ENCODE data around the gene P3H3. TPM values are rescaled to one million over a fixed set of nuclear protein-coding genes. Genes with fewer than 3 reads are reported as not detected.
"Not testable (repeated sequence)": the region's sequence is repeated elsewhere in the genome, so short reads cannot be mapped to it uniquely, and the experiment has no call there.

Gene P3H3
- total and polyA plus RNA-seq, 9 of the 15 experiments (the other 6 are each of a cell fraction or from before 2014, with no cell fraction given) = 0.03 to 15.0 (median 4.8) TPM

DNA sequence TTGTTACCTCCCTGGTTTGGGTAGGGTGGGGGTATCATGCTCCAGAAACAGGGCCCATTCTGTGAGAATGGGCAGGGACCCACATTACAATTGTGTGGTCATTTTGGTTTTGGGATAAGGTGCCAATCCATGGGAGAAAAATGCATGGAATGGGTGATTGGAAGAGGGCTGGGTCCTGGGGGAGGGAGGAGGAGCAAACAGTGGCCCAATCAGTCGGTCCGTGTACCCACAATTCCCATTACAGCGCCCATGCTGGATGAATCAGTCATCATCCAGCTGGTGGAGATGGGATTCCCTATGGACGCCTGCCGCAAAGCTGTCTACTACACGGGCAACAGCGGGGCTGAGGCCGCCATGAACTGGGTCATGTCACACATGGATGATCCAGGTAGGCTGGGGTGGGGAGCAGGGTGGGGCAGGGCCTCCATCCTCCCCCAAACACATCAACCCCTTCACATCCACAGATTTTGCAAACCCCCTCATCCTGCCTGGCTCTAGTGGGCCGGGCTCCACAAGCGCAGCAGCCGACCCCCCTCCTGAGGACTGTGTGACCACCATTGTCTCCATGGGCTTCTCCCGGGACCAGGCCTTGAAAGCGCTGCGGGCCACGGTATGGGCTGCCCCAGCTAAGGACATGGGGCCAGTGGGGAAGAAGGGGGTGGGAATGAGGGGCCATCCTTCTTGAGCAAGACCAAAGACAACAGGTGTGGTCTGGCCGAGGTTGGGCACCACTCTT is 35.5 kb downstream of the P3H3 start (continued):
- TF ChIP-seq ATF1 (CRISPR knock-in tag; IDR thresholded peaks at IDR 0.05) = no peak
- no peak for TF ChIP-seq ATF1 (tag; IDR thresholded peaks at IDR 0.05)
- TF ChIP-seq, protein P1, sequence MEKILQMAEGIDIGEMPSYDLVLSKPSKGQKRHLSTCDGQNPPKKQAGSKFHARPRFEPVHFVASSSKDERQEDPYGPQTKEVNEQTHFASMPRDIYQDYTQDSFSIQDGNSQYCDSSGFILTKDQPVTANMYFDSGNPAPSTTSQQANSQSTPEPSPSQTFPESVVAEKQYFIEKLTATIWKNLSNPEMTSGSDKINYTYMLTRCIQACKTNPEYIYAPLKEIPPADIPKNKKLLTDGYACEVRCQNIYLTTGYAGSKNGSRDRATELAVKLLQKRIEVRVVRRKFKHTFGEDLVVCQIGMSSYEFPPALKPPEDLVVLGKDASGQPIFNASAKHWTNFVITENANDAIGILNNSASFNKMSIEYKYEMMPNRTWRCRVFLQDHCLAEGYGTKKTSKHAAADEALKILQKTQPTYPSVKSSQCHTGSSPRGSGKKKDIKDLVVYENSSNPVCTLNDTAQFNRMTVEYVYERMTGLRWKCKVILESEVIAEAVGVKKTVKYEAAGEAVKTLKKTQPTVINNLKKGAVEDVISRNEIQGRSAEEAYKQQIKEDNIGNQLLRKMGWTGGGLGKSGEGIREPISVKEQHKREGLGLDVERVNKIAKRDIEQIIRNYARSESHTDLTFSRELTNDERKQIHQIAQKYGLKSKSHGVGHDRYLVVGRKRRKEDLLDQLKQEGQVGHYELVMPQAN (IDR thresholded peaks at IDR 0.05; ENCODE audit: borderline replicate concordance) = no peak
- TF ChIP-seq, protein P2, sequence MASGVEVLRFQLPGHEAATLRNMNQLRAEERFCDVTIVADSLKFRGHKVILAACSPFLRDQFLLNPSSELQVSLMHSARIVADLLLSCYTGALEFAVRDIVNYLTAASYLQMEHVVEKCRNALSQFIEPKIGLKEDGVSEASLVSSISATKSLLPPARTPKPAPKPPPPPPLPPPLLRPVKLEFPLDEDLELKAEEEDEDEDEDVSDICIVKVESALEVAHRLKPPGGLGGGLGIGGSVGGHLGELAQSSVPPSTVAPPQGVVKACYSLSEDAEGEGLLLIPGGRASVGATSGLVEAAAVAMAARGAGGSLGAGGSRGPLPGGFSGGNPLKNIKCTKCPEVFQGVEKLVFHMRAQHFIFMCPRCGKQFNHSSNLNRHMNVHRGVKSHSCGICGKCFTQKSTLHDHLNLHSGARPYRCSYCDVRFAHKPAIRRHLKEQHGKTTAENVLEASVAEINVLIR (CRISPR knock-in tag; IDR thresholded peaks at IDR 0.05) = no peak
- TF ChIP-seq TEAD4 (IDR thresholded peaks at IDR 0.05; ENCODE audit: low read length) = no peak
- TF ChIP-seq TEAD4 (CRISPR knock-in tag; IDR thresholded peaks at IDR 0.05; ENCODE audit: borderline replicate concordance) = no peak
- no peak for TF ChIP-seq ASH1L (IDR thresholded peaks at IDR 0.05; ENCODE audit: borderline replicate concordance, low read depth, partially characterized antibody)

DNA sequence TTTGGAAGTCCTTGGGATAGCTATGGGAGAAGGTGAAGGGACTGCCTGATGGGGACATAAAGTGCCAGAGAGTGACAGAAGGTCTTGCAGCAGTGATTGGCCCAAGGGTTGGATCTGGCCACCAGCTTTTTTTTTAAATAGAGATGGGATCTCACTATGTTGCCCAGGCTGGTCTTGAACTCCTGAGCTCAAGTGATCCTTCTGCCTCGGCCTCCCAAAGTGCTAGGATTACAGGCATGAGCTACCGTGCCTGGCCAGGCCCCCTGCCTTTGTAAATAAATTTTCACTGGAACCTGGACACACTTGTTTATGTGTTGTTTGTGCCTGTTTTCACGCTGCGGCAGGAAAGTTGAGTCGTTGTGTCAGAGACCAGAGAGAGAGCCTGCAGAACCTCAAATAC is 37.1 kb downstream of the P3H3 start:
- H3K9me1 ChIP-seq (ENCODE audit: control insufficient read depth, insufficient read depth, low read length); BruUV-seq (replicated peaks); H2AFZ ChIP-seq (ENCODE audit: low read depth, low read length); H3K4me3 ChIP-seq; H3K9ac ChIP-seq (ENCODE audit: insufficient read depth in 1 of 2, low read depth in 2 of 2, low read length in 2 of 2); H3K9me3 ChIP-seq (replicated peaks; ENCODE audit: control insufficient read depth, insufficient read depth, low read depth, low read length); H3K27ac ChIP-seq (ENCODE audit: extremely low read depth, low read depth, low read length); DNase-seq (ENCODE audit: extremely low read depth in 1 of 4, low spot score in 3 of 4); H3K27me3 ChIP-seq (ENCODE audit: control insufficient read depth in 2 of 2, insufficient read depth in 2 of 2, low read length in 2 of 2); ATAC-seq; CTCF ChIA-PET (ENCODE audit: low intra/inter-chr PET ratio); H3K4me2 ChIP-seq (ENCODE audit: insufficient read depth, low read length); FAIRE-seq: not testable (repeated sequence)
- intact Hi-C loops (cut with micrococcal nuclease) = loop anchor here (5.0 kb wide), 1 partner anchor 77 kb away; the partner anchor contains the start of genes C12orf57 and RNU7-1
- H3K4me1 ChIP-seq (replicated peaks in 1 of 2; ENCODE audit: control insufficient read depth in 2 of 2, insufficient read depth in 2 of 2, low read length in 2 of 2) = peaks cover 26 to 35% of the 10 kb centered on the region in 2 experiments; a peak in 4 of 5 replicates
- POLR2A ChIA-PET = interaction anchor here (0.6 to 11.3 kb wide), 6 partner anchors 12 to 253 kb away, joined by 3 to 174 read pairs (median 3); partner anchors contain the start of genes C12orf57, CDCA3, RNU7-1 and USP5
- peaks cover 74% of the 10 kb centered on the region for H3K36me3 ChIP-seq (ENCODE audit: control insufficient read depth, insufficient read depth, low read length)
- 100% methylated on average over 3 of the region's 5 CpGs for WGBS (ENCODE audit: insufficient coverage, low coverage, missing lambda C conversion rate)
- in situ Hi-C loops (cut with MboI) = loop anchor here (5.0 kb wide), 1 partner anchor 77 kb away; the partner anchor contains the start of genes C12orf57 and RNU7-1
- peaks cover 33% of the 10 kb centered on the region for H3K79me2 ChIP-seq (ENCODE audit: control insufficient read depth, insufficient read depth, low read length)
- peaks cover 24% of the 10 kb centered on the region for H4K20me1 ChIP-seq (replicated peaks; ENCODE audit: control insufficient read depth, insufficient read depth, low read length)

All from K562 (cell line).